Choroid plexus epithelial cell (primary cell): ENCODE data around the gene SIGLEC11.
A peak's percentile ranks its signal among the peaks of the same experiment; 100 is the strongest.

Experiments
- DNase-seq: peaks from one replicate; pipeline ENCODE4 v3.0.0-alpha.2; 2010; ENCODE audit warnings: low read depth
- H3K4me3 ChIP-seq: 2 replicates; pipeline ENCODE4 v1.5.1; 2011; ENCODE audit warnings: low read depth, mild to moderate bottlenecking, control low read depth, low read length, moderate library complexity
- CTCF ChIP-seq: conservative IDR thresholded peaks from 2 replicates; pipeline ENCODE4 v1.5.1; 2011; ENCODE audit warnings: low read depth, mild to moderate bottlenecking, control low read depth, inconsistent platforms, low read length, moderate library complexity

SIGLEC11 gene

GRCh38 chr19:50002386-50002960 is 41.5 kb upstream of the SIGLEC11 start:
- no peak overlapping the region for H3K4me3 ChIP-seq
- DNase-seq = no peak
- no peak for TF ChIP-seq CTCF

- DNase-seq = no peak
- TF ChIP-seq CTCF = no peak
- H3K4me3 ChIP-seq = no peak overlapping the region
Observed at GRCh38 chr19:50001775-50002174, 40.8 kb upstream of the SIGLEC11 start.

DNA sequence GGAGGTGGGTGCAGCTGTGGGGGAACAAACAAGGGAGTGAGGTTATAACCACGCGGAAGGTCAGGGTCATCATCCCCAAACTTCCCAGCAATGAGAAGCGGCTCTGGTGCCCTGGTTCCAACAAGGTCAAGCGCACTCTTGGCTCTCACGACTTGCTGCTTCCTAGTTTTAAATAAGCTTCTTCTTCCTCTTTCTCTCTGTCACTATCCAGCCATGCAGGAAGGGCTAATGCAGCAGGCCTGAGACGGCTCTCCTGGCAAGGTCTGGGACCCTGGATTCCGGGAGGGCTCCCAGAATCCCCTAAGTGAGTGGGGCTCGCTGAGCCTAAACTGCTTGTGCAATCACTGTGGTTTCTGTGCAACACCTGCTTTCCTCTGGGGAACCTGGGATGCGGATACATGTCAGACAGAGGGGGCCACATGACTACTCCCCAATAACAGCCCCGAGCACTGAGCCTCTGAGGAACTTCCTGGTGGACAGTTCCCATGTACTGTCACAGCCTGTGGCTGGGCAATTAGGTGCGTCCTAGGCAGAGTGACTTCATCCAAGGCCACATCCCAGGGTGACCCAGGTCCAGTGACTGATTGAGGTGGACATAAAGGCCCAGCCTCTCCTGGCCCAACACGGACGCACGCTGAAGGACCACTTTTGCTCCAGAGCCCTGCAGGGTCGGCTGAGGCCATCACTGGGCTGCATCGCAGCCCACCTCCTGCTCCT is 40.0 kb upstream of the SIGLEC11 start:
- no peak overlapping the region for H3K4me3 ChIP-seq
- TF ChIP-seq CTCF = no peak
- DNase-seq = no peak

- H3K4me3 ChIP-seq = no peak overlapping the region
- no peak for TF ChIP-seq CTCF
- DNase-seq = no peak
Observed at GRCh38 chr19:50000038-50000840, 39.3 kb upstream of the SIGLEC11 start.

DNA sequence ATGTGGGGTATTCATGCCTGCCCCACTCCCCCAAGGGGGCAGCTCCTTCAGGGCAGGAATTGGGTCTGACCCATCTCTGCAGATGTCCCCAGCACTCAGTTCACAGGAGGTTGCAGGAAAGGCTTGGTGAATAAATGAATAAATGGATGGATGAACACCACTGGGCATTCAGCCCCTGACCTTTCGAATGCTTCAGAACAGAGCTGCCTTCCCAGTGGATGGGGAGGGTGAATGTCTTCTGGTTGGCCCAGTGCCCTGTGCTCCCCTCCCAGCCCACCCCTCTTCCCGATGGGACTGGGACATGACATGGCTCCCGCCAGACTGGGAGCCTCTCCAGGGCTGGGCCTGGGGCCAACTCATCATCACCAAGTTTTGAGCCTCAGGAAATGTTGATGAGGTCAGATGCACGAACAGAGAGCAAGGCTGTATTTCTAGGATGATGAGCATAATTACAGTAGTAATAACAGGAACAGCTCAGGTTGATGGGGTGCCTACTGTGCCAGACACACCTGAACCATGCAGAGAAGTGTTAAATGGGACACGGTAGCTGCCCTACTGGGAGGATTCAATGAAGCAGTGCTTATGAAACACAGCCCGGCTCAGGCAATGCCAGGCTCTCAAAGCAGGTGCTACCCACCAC is 38.5 kb upstream of the SIGLEC11 start:
- no peak for DNase-seq
- no peak for TF ChIP-seq CTCF
- H3K4me3 ChIP-seq = no peak overlapping the region

- DNase-seq = peak; percentile 50
- H3K4me3 ChIP-seq = no peak overlapping the region
- no peak for TF ChIP-seq CTCF
Observed at GRCh38 chr19:49997709-49998108, 36.7 kb upstream of the SIGLEC11 start.
